PFSK-1 (cell line): Measurements from ENCODE around the gene MUL1.

Experiments used
- POLR2AphosphoS5 ChIP-seq: IDR thresholded peaks from 2 replicates; pipeline ENCODE4 v1.6.1; 2012; ENCODE audit warnings: low read depth, mild to moderate bottlenecking, control low read depth, low read length, moderate library complexity
- REST ChIP-seq, 2 experiments: IDR thresholded peaks; 2 replicates each; pipeline versions ENCODE4 v1.6.1 to v1.8.0; 2011 to 2012; ENCODE audit warnings: low read depth in 2 of 2, low read length in 2 of 2, control low read depth in 1 of 2, inconsistent platforms in 1 of 2, mild to moderate bottlenecking in 1 of 2, moderate library complexity in 1 of 2; ENCODE audit not compliant: insufficient read depth in 1 of 2
- TAF1 ChIP-seq: IDR thresholded peaks from 2 replicates; pipeline ENCODE4 v1.6.1; 2012; ENCODE audit warnings: low read length, control low read depth, borderline replicate concordance; ENCODE audit not compliant: insufficient read depth

DNA sequence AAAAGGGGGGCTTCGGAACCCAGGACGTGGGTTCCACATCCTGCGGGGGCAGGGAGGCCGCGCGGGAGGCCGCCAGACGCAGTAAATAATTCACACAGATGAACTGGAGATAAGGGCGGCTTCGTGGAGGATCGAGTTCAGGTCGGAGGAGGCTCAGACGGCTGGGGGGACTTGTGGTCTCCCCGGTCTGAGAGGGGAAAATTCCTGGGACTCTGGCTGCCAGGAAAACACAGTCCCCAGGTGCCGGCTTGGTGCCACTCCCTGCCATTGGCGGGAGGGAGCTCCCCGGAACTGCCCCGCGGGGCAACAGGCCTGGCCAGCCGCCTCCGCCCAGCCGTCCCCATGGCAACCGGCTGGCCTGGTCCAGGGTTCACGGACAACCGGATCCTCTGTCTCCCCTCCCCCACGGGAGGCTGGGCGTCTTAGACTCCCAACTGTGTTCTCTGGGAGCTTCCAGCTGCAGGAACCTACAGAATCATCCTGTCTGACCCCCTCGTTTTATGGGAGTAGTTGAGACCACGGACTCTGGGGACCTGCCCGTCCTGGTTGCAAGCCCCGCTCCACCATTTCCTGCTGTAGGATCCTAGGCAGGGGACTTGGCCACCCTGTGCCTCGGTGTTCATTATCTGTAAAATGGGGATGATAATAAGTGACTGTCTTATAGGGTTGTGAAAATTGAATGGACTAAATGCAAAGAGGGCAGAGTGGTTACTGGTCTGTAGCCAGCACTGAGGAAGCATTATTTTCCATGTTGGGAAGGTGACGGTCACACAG is 31.5 kb downstream of the MUL1 start:
- TF ChIP-seq REST (IDR thresholded peaks at IDR 0.05; ENCODE audit: insufficient read depth in 1 of 2, low read depth in 2 of 2, low read length in 2 of 2) (no peak), POLR2AphosphoS5 (no peak), TAF1 (no peak)
